C1 segment of cervical spinal cord (tissue), 14 donors: ENCODE measurements around the gene MRPL36.
"Not testable (repeated sequence)": the region's sequence is repeated elsewhere in the genome, so short reads cannot be mapped to it uniquely, and the experiment has no call there.

Source experiments
- DNase-seq, 14 donors: peaks; one replicate each; lab custom pipeline; 2025; lab: John Stamatoyannopoulos, UW

MRPL36 gene

GRCh38 chr5:1815071-1815786, 15.6 kb upstream of the MRPL36 start:
- DNase-seq = no peak

- DNase-seq = no peak
These were observed 14.8 kb upstream of the MRPL36 start for GRCh38 chr5:1814183-1815020.

- no peak for DNase-seq
These were observed 11.0 kb upstream of the MRPL36 start for GRCh38 chr5:1810581-1811101.

- DNase-seq = no peak
These were observed 9.9 kb upstream of the MRPL36 start for GRCh38 chr5:1809416-1810035.

- DNase-seq = no peak
These were observed 8.8 kb upstream of the MRPL36 start for GRCh38 chr5:1808439-1808838.

- DNase-seq = no peak
These were observed 8.0 kb upstream of the MRPL36 start for GRCh38 chr5:1807451-1808185.

- DNase-seq = no peak
These were observed 7.3 kb upstream of the MRPL36 start for GRCh38 chr5:1806974-1807373.

GRCh38 chr5:1806199-1806598, 6.6 kb upstream of the MRPL36 start:
- DNase-seq = no peak

GRCh38 chr5:1805736-1806135, 6.1 kb upstream of the MRPL36 start:
- DNase-seq = no peak

GRCh38 chr5:1805326-1805725, 5.7 kb upstream of the MRPL36 start:
- DNase-seq = no peak

- DNase-seq = no peak
These were observed 4.5 kb upstream of the MRPL36 start for GRCh38 chr5:1804001-1804690.

- no peak for DNase-seq
These were observed 3.6 kb upstream of the MRPL36 start for GRCh38 chr5:1803192-1803591.

- DNase-seq = no peak
These were observed 2.3 kb upstream of the MRPL36 start for GRCh38 chr5:1801967-1802295.

- DNase-seq = peak in 13 of 14 donors; percentile 32 to 87 (median 74)
These were observed 1.8 kb upstream of the MRPL36 start, which contains the start of gene NDUFS6 for GRCh38 chr5:1801222-1801966. Gene NDUFS6, plus strand, starts transcription at chr5:1801407. Its CDS starts 11 bp downstream, at chr5:1801418.

- peak in 8 of 14 donors; percentile 32 to 87 (median 58) for DNase-seq
These were observed 1.0 kb upstream of the MRPL36 start for GRCh38 chr5:1800472-1801221.

GRCh38 chr5:1799110-1799601, 481 bp downstream of the MRPL36 start:
- DNase-seq = no peak

- not testable (repeated sequence) for DNase-seq
These were observed 1.0 kb downstream of the MRPL36 start for GRCh38 chr5:1798589-1798988.

GRCh38 chr5:1797855-1798254, 1.8 kb downstream of the MRPL36 start:
- no peak for DNase-seq

GRCh38 chr5:1797103-1797800, 2.4 kb downstream of the MRPL36 start:
- DNase-seq = no peak
